Esophagus mucosa (tissue), 1 donor: Measurements from ENCODE around the gene PLCH2. TPM values are rescaled to one million over a fixed set of nuclear protein-coding genes. Genes with fewer than 3 reads are reported as not detected.

Source experiments
- ATAC-seq: fragments of 200-7000 bp; cut with Tn5 transposase; one replicate; pipeline ENCODE4 v1.9.1; 2020
- total RNA-seq: library from RNA; stranded (reverse); gene quantifications from one replicate; pipeline ENCODE4 v1.2.4, GENCODE V29; 2023
- donor health status: DM: yes; HTN: yes; CAD: no.

PLCH2 gene
- total RNA-seq, 1 donor from 2014 or later, result 21.0 TPM

- no peak for ATAC-seq
These were observed 56.5 kb downstream of the PLCH2 start for GRCh38 chr1:2532485-2533160.

DNA sequence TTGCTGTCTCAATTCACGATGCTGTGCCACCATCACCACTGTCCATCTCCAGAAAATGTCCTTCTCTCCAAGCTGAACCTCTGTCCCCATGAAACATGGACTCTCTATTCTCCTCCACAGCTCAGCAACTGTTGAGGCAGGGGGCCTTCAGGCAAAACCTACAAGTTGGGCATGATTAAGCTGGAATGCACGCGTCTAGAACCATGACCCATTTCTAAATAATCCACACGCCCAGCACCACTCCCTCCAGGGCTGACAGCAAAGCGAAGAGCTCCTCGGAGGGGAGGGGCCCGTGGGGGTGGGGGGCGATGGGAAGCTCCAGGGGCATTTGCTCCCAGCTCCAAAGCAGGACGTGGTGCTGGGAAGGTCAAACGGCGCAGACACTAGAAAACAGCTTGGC lies 57.3 kb downstream of the PLCH2 start:
- peak; percentile 43 for ATAC-seq

DNA sequence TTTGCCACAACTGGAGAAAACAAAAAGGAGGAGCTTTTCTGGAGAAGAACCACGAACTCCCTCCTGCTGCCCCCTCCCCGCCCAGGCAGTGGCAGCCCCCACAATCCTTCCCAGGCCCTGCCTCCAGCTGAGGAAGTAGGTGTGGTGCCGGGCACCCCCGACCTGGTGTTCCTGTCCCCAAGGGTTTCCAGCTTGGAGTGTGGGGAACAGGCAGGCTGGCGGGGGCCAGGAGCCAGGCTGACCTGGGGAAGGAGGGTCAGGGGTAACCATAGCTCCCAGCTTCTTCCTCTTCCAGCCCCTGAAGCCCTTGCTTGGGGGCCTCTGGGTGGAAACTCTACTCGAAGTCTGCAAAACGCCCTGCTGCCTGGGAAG lies 58.2 kb downstream of the PLCH2 start:
- ATAC-seq, result no peak

- peak; percentile 74 for ATAC-seq
These were observed 58.8 kb downstream of the PLCH2 start for GRCh38 chr1:2534687-2535441.

GRCh38 chr1:2535455-2535854 lies 59.4 kb downstream of the PLCH2 start:
- no peak for ATAC-seq

DNA sequence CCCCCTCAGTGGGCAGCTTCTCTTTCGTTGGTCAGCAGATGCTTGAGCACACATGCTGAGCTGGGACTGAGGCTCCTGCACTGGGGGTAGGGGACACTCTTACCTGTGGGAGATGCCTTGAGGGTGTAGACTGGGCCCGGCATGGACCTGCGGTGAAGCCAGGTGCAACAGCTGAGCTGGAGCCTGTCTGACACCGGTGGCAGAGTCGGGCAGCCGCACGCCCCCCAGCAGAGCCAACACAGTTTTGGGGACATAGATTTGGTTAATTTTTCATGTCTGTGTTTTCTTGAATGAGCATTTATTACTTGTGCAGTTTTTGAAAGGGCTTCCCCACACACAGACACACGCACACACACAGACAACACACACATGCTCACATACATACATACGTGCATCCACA lies 59.9 kb downstream of the PLCH2 start:
- ATAC-seq, result no peak

DNA sequence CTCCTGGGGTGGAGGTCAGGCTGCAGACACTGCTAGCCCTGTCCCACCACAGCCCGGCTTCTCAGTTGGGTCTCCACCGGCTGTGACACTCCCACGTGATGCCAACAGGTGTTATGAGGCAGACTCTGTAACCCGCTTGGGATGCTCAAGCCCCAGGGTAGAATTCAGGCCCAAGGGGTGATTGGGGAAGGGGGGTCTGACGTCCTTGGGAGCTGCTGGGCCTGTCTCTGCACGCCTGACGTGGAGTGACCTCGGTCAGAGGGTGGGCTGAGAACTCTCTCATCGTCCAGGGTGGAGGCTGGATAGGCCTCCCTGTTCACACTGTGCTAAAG lies 61.7 kb downstream of the PLCH2 start:
- ATAC-seq, result no peak

DNA sequence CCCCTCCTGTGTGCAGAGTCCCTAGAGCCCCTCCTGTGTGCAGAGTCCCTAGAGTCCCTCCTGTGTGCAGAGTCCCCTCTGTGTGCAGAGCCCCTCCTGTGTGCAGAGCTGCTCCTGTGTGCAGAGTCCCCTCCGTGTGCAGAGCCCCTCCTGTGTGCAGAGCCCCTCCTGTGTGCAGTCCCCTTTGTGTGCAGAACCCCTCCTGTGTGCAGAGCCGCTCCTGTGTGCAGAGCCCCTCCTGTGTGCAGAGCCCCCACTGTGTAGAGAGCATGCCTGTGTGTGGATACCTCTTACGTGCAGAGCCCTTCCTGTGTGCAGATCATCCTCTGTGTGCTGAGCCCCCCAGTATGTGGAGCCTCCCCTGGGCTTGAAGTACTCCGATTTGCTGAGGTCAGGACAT lies 62.3 kb downstream of the PLCH2 start:
- no peak for ATAC-seq

DNA sequence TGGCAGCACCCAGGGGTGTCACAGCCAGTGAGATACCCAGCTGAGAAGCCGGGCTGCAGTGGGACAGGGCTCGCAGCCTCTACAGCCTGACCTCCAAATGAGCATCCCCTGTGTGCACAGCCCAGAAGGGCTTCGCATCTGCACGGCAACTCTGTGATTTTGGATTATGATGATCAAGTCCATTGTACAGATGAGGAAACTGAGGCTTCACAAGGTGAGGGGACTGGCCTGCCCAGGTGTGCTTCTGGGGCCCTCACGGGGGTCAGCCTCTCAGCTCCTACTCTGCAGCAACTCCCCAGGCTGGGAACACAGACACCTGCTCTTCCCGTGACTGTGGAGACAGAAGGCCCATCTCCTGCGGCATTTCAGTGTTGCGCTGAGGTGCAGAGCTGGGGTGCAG lies 62.8 kb downstream of the PLCH2 start:
- no peak for ATAC-seq

DNA sequence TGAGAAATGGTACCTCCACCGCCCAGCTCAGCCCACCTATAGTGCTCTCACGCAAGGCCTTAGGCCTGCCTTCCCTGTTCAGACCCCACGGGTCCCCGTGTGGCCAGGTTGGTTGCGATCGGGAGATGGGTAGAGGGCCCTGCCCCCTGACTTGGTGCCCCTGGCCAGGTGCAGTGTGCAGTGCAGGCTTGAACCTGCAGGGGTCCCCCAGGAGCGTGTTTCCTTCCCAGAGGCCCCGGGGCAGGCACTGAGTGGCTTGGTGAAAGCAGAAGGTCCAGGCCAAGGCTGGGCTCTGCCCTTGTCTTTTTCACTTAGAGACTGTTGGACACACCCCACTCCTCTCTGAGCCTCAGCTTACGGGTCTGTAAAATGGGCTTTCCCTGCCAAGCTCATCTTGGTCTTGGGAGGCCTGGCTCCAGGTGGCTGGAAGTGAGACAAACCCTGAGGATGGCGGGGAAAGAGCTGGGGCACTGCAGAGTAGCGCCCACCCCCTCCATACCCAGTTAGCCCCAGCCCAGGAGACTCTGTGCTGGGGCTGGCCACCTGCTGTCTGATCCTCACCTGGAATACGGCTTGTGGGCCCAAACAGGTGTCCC lies 63.3 kb downstream of the PLCH2 start:
- no peak for ATAC-seq

DNA sequence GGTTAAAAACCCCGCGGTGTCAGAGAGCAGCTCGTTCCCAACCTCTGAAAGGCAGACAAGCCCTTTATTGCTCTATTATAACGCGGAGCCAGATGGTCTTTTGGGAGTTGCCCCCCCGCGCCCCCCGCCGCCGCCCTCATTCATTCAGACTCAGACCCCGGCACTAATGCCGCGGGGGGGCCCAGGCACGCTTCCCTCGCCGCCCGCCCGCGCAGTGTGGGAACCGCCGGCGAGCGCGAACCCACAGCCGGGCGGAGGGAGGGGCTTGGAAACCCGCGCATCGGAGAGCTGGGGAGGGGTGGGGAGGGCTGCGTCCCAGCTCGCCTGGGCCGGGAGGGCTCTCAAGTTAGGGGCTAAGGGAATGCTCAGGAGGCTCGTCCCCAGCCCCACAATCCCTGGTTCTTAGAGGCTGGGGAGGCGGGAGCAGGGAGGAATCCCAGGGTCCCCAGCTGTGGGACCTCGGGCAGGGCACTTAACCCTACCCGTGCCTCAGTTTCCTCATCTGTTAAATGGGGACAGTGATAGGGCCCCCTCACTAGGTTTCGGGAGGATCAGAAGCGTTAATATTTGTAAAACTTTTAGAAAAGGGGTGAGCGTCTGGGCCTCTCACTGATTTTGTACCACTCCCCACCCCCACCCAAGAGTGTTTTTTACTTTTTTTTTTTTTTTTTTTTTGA lies 64.9 kb downstream of the PLCH2 start:
- ATAC-seq, result no peak

DNA sequence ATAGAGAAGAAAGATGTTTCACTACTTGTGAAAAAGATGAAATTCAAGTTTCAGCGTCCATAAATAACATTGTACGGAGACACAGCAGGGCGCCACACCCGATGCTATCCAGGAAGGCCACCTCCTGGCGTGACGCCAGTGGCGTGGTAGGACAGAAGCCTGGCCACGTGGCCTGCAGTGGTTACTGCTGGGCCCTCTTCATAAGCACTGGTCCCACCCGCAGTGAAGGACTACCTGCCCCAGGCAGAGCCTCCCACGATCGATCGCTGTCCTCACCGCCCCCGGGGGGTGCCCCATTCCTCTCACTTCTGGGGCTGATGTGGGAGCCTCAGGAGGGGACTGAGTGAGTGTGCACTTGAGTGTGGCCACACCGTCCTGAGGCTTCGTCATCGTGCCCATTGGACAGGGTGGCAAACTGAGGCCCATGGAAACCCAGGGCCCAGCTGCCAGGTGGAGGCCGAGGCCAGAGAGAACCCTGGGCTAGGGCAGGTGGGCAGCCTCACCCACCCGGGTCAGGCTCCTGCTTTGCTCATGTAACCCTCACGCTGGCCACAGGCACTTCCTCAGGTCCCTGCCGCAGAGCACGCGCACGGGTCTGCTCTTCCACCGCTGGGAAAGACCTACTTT lies 65.6 kb downstream of the PLCH2 start:
- ATAC-seq, result no peak

DNA sequence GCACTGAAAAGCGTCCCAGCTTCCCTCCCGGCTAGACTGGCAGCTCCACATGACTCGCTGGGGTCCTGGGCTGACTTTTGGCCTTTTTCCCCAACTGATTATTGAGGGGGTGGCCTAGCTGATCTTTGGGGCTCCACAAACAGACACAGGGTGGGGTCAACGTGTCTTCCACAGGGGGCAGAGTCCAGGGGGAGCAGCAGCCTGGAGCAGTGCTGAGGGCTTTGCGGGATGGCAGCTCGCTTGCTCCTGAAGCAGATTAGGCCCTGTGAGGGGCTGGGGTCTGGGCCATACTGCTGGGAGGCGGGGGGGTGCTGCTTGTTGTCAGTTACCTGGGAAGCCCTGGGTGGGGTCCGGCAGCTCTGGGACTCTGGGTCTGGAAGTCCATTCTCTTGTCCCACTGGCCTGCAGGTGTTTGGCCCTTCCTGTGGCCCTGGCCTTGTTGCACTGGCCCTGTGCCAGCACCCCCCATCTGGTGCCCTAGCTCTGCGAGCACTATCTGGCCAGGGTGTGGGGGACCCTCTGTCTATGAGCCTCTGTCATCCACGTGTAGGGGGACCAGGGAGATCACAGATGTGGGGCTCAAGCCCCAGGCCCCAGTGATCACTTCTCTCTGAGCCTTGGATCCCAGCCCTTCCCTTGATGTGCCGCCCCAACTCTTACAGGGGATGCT lies 66.3 kb downstream of the PLCH2 start:
- ATAC-seq, result no peak

- ATAC-seq, result no peak
These were observed 67.5 kb downstream of the PLCH2 start for GRCh38 chr1:2543543-2544092.

DNA sequence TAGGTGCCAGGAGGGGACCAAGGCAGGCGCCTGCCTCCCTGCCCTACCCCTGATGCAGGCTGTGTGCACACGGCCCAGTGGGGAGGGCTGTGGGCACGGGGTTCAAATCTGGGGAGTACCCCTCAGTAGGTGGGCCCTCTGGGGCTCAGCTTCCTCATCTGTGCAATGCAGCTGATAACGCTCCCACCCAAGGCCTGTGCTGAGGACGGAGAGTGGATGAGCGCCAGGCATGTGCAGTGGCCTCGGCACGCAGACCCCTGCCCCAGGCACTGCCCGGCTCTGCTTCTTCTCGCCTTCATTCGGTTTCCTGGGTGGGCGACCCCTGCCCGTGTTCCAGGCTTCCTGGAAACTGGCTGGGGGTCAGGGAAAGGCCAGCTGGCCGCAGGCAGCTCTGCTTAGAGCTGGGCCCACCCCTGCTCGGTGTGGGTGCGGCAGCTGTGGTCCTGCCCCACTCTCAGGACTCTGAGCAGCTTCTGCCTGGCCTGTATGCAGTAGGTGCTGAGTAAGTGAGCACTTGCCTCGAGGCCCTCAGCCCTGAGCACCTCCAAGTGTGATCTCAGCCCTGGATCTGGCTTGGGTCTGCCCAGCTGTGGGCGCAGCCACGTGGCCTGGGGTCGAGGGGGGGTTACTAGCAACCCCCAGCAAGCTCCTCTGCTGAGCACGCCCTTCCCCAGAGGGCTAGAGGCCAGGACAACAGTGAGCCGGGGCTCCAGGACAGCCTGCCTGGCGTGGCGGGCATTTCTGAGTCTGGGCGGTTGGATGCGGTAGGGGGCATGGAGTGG lies 68.2 kb downstream of the PLCH2 start:
- no peak for ATAC-seq

GRCh38 chr1:2544875-2545640 lies 69.0 kb downstream of the PLCH2 start:
- no peak for ATAC-seq

DNA sequence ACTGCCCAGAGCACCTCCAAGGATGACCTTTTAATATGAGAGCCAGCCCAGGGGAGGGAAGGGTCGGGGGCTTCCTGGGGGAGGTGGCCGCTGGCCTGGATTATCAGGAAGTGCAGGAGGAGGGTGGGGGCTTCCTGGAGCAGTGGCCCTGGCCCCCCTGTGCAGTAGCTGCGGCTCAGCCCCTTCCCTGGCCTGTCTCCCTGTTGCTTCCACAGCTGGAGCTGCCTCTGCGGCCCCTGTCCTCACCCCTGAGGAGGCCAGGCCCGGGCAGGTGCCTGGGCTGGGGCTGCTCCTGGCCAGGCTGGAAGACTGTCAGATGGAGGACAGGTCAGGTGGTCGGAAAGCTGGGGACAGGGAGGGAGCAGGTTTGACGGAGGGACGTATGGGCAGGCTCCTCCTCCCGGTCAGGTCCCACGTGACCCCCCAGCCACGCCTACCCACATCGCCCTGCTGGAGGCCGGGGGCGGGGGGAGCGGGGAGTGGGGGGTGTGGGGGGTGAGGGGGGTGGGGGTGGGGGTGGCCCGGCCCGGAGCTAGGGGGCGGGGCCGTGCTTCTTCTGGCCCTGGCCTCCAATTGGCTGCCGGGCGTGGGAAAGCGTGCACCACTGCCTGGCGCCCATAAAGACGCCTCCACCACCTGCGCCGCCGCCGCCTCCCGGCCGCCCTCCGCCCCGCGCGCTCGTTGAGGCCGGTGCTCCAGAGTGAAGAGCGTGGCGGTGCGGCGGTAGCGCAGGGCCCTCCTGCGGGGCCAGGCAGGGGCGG lies 69.8 kb downstream of the PLCH2 start:
- peak; percentile 45 for ATAC-seq

DNA sequence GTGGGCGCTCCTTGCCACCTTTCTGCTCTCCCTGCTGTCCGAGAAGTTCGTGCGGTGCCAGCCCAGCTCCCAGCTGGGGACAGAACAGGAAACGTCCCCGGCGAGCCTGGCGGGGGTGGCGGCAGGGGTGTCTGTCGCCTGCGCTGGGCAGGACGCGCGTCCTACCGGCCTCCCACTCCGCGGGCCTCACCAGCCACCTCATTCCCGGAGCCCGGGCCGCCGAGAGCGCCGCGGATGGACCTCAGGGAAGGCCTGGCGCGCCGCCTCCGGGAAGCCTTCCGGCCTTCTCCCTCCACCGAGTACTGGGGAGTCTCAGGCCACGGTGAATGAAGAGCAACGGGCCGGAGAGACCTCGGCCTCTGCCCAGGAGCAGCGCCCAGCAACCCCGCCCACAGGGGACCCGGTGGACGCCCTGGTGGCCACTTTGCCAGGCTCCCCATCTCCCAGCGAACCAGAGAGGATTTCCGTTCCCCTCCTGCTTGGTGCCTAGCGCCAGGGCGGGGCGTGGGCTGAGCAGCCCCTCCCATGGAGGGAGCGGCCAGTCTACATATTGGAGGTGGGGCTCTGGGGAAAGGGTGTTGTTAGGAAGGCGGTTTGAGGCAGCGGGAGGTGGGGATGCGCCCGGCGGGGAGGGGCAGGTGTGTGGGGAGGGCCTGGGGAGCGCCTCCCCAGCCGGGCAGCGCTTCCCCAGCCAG lies 70.6 kb downstream of the PLCH2 start:
- ATAC-seq, result peak; percentile 76
